Smooth muscle cell (in vitro differentiated cells): Measurements from ENCODE around the gene STARD4. TPM values are rescaled to one million over a fixed set of nuclear protein-coding genes. Genes with fewer than 3 reads are reported as not detected.

ENCODE experiments used
- DNase-seq: peaks from one replicate; lab custom pipeline; 2025; ENCODE audit not compliant: unreplicated experiment; lab: John Stamatoyannopoulos, UW
- H2AFZ ChIP-seq: fragments of 200-600 bp; sonication (generic); 2 replicates; pipeline ENCODE4 v1.6.0; 2016; ENCODE audit warnings: antibody characterized with exemption, low read depth, mild to moderate bottlenecking
- H3F3A ChIP-seq: fragments of 200-600 bp; sonication (generic); 2 replicates; pipeline ENCODE4 v1.6.0; 2017; ENCODE audit warnings: antibody characterized with exemption, low read depth
- H3K27ac ChIP-seq: fragments of 200-600 bp; sonication (generic); 2 replicates; pipeline ENCODE4 v1.5.1; 2016; ENCODE audit warnings: low read depth, mild to moderate bottlenecking
- H3K27me3 ChIP-seq: fragments of 200-600 bp; sonication (generic); 2 replicates; pipeline ENCODE4 v1.6.1; 2016; ENCODE audit warnings: low read depth, mild to moderate bottlenecking
- H3K36me3 ChIP-seq: fragments of 200-600 bp; sonication (generic); 2 replicates; pipeline ENCODE4 v1.5.1; 2016; ENCODE audit warnings: low read depth
- H3K4me1 ChIP-seq: fragments of 200-600 bp; sonication (generic); 2 replicates; pipeline ENCODE4 v1.5.1; 2016; ENCODE audit warnings: low read depth
- H3K4me2 ChIP-seq: fragments of 200-600 bp; sonication (generic); 2 replicates; pipeline ENCODE4 v1.6.0; 2016; ENCODE audit warnings: mild to moderate bottlenecking
- H3K4me3 ChIP-seq: fragments of 200-600 bp; sonication (generic); 2 replicates; pipeline ENCODE4 v1.5.1; 2016; ENCODE audit warnings: mild to moderate bottlenecking
- H3K79me2 ChIP-seq: fragments of 200-600 bp; sonication (generic); 2 replicates; pipeline ENCODE4 v1.6.0; 2016; ENCODE audit warnings: low read depth, mild to moderate bottlenecking
- H3K9ac ChIP-seq: fragments of 200-600 bp; sonication (generic); 2 replicates; pipeline ENCODE4 v1.6.0; 2016; ENCODE audit warnings: low read depth
- H3K9me3 ChIP-seq: fragments of 200-600 bp; sonication (generic); replicated peaks from 2 replicates; pipeline ENCODE4 v1.5.1; 2016; ENCODE audit warnings: low read depth
- H4K20me1 ChIP-seq: fragments of 200-600 bp; sonication (generic); 2 replicates; pipeline ENCODE4 v1.6.0; 2016; ENCODE audit warnings: low read depth
- WGBS: methylation state at CpG from one replicate; pipeline ENCODE4 v1.1.7; 2016; ENCODE audit warnings: low lambda C conversion rate; 5-methylcytosine and 5-hydroxymethylcytosine counted together
- polyA plus RNA-seq: library from polyadenylated mRNA; unstranded; fragments of >200 nt; fragmentation: Nextera tagmentation; extraction: Ambion mirVana; gene quantifications from 2 replicates; pipeline ENCODE4 v1.2.1, GENCODE V29; 2016
- total RNA-seq: library from RNA; depleted of rRNA; stranded (reverse); fragments of >200 nt; gene quantifications from 2 replicates; pipeline ENCODE4 v1.2.3, GENCODE V29; 2014
- TF ChIP-seq, protein P1 (sequence below): fragments of 200-600 bp; sonication (generic); IDR thresholded peaks from 2 replicates; pipeline ENCODE4 v1.5.1; 2017; ENCODE audit warnings: borderline replicate concordance, mild to moderate bottlenecking, antibody characterized with exemption; ENCODE audit not compliant: insufficient read depth, poor library complexity, severe bottlenecking

Gene STARD4
- total and polyA plus RNA-seq, 2 experiments from 2014 or later: 41.7 to 123 TPM

DNA sequence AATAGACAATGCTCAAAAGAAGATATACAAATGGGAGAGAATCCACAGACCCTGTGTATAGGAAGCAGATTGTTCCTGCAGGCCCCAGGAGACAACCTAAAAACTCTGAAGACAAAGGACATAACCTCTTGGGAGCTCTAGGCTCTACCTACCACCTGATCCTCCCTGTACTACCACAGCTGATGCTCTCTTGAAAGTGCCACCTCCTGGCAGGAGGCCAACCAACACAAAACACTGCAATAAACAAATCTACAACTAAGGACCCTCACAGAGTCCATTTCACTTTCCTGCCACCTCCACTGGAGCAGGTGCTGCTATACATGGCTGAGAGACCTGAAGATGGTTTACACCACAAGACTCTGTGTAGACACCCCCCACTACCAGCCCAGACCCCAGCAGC, 49.0 kb downstream of the STARD4 start:
- no peak overlapping the region for H3K4me3 ChIP-seq
- no peak overlapping the region for H3K9ac ChIP-seq
- H3K27ac ChIP-seq: no peak overlapping the region
- no peaks in the 10 kb centered on the region for H3K4me1 ChIP-seq
- H3F3A ChIP-seq: no peaks in the 10 kb centered on the region
- no peak overlapping the region for H3K4me2 ChIP-seq
- no peaks in the 10 kb centered on the region for H3K9me3 ChIP-seq
- H3K27me3 ChIP-seq: no peaks in the 10 kb centered on the region
- no peaks in the 10 kb centered on the region for H4K20me1 ChIP-seq
- TF ChIP-seq, protein P1, sequence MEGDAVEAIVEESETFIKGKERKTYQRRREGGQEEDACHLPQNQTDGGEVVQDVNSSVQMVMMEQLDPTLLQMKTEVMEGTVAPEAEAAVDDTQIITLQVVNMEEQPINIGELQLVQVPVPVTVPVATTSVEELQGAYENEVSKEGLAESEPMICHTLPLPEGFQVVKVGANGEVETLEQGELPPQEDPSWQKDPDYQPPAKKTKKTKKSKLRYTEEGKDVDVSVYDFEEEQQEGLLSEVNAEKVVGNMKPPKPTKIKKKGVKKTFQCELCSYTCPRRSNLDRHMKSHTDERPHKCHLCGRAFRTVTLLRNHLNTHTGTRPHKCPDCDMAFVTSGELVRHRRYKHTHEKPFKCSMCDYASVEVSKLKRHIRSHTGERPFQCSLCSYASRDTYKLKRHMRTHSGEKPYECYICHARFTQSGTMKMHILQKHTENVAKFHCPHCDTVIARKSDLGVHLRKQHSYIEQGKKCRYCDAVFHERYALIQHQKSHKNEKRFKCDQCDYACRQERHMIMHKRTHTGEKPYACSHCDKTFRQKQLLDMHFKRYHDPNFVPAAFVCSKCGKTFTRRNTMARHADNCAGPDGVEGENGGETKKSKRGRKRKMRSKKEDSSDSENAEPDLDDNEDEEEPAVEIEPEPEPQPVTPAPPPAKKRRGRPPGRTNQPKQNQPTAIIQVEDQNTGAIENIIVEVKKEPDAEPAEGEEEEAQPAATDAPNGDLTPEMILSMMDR: no peak
- no peaks in the 10 kb centered on the region for H3K36me3 ChIP-seq
- no peaks in the 10 kb centered on the region for H3K79me2 ChIP-seq
- DNase-seq: no peak
- no peak overlapping the region for H2AFZ ChIP-seq

DNA sequence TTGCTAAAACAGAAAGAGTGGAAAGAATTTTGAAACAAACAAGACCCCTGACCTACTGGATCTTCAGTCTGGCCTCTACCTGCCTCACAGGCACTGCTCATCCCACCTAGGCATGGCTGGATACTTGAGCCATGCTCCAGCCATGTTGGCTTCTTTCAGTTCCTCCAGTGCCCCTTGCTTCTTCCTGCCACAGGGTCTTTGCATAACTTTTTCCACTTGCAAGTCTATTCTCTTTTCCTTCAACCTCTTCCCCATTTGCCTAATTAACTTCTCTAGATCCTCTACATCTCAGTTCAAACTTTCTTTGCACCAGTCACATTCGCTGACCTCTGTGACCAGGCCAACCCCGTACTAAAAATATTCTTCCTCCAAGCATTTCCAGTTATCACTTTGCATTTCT, 50.4 kb downstream of the STARD4 start:
- 89% methylated on average over 2 of the region's 2 CpGs for WGBS
- TF ChIP-seq, protein P1: no peak

DNA sequence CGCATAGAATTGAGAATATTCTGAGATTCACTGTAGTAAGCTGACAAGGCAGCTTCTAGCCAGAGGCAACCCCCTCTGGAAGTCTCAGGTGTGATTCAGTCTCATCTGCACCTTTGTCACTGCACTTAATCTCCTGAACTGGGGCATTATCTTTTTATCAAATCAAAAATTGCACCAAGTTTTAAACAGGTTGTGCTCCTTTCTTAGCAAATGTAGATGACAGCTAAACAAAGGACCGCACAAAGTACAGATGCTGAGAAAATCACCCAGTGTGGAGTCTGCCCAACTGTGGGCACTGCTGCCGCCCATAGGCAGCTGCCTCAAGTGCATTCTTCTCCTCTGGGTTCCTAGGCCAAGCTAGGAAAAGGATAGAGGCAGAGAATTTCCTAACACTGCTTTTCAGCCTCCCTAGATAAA, 51.1 kb downstream of the STARD4 start:
- DNase-seq: no peak
- H2AFZ ChIP-seq: no peak overlapping the region
- H3K9me3 ChIP-seq: no peaks in the 10 kb centered on the region
- H3K4me1 ChIP-seq: no peaks in the 10 kb centered on the region
- H3K36me3 ChIP-seq: no peaks in the 10 kb centered on the region
- TF ChIP-seq, protein P1: peak; percentile 35
- H3K79me2 ChIP-seq: no peaks in the 10 kb centered on the region
- no peak overlapping the region for H3K4me3 ChIP-seq
- H3K27ac ChIP-seq: no peak overlapping the region
- no peaks in the 10 kb centered on the region for H4K20me1 ChIP-seq
- H3K27me3 ChIP-seq: no peaks in the 10 kb centered on the region
- no peaks in the 10 kb centered on the region for H3F3A ChIP-seq
- H3K9ac ChIP-seq: no peak overlapping the region
- H3K4me2 ChIP-seq: no peak overlapping the region
- WGBS: 41% methylated on average over 3 of the region's 3 CpGs

More for the DNA sequence above, 50.4 kb downstream of the STARD4 start:
- no peaks in the 10 kb centered on the region for H3K36me3 ChIP-seq
- no peaks in the 10 kb centered on the region for H3F3A ChIP-seq
- no peak overlapping the region for H3K4me3 ChIP-seq
- H3K4me1 ChIP-seq: no peaks in the 10 kb centered on the region
- no peaks in the 10 kb centered on the region for H3K27me3 ChIP-seq
- no peak overlapping the region for H2AFZ ChIP-seq
- no peak overlapping the region for H3K27ac ChIP-seq
- H4K20me1 ChIP-seq: no peaks in the 10 kb centered on the region
- no peak overlapping the region for H3K9ac ChIP-seq
- DNase-seq: no peak
- H3K9me3 ChIP-seq: no peaks in the 10 kb centered on the region
- H3K4me2 ChIP-seq: no peak overlapping the region
- H3K79me2 ChIP-seq: no peaks in the 10 kb centered on the region

GRCh38 chr5:111454776-111455175, 57.6 kb downstream of the STARD4 start:
- Histone ChIP-seq H3K9ac (no peak overlapping the region), H3K9me3 (no peaks in the 10 kb centered on the region), H2AFZ (no peak overlapping the region), H3K4me2 (no peak overlapping the region), H3F3A (no peaks in the 10 kb centered on the region), H3K36me3 (no peaks in the 10 kb centered on the region), H3K4me3 (no peak overlapping the region), H3K4me1 (no peaks in the 10 kb centered on the region), H4K20me1 (no peaks in the 10 kb centered on the region), H3K27ac (no peak overlapping the region), H3K79me2 (no peaks in the 10 kb centered on the region), H3K27me3 (no peaks in the 10 kb centered on the region)
- TF ChIP-seq, protein P1: no peak
- no peak for DNase-seq
- WGBS: 88% methylated on average over 2 of the region's 2 CpGs
